GM03348 (cell line): Measurements from ENCODE around the gene RBM20.
A peak's percentile ranks its signal among the peaks of the same experiment; 100 is the strongest.
"Not testable (repeated sequence)": the region's sequence is repeated elsewhere in the genome, so short reads cannot be mapped to it uniquely, and the experiment has no call there.

Experiments used
- DNase-seq: peaks from one replicate; pipeline ENCODE4 v3.0.0; 2012; ENCODE audit warnings: low spot score

Gene RBM20

DNA sequence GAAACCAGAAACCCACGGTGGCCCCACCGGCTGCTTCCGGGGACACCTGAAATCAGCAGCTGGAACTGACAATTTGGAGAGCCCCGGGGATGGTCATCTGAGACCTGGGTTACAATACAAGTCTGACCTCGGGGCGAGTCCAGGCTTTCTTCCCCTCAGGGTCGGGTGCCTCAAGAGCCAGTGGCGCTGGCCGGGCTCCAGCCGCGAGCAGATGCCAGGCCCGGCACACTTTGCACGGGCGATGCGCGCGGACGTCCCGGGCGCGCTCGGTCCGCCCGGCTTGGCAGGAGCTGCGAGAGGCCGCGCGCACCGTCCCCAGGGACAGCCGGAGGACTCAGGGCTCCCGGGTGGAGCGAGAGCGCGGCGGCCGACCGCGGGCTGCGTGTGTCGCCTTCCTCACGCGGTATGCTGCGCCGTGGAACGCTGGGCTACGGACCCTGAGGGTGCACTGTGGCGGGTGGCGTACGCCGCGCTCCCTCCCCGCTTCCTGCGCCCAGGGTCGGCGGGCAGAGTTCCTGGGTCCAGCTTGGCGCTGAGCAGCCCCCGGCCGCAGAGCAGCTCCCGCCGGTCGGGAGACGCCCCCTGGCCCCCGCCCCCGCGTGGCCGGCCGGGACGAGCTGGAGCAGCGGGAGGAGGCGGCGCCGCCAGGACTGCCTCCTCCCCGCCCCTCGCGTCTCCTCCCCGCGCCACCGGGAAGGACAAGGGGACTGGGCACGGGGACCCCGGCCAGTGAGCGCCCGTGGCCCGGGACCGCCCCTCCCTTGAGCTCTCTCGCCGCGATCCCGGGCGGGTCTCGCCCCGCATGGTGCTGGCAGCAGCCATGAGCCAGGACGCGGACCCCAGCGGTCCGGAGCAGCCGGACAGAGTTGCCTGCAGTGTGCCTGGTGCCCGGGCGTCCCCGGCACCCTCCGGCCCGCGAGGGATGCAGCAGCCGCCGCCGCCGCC, at the start of gene RBM20:
TSS of gene RBM20 (plus strand) at position 684 of the 945 bp plus-strand sequence. CDS start at position 803, 119 bp downstream.
- peak; percentile 67 for DNase-seq

DNA sequence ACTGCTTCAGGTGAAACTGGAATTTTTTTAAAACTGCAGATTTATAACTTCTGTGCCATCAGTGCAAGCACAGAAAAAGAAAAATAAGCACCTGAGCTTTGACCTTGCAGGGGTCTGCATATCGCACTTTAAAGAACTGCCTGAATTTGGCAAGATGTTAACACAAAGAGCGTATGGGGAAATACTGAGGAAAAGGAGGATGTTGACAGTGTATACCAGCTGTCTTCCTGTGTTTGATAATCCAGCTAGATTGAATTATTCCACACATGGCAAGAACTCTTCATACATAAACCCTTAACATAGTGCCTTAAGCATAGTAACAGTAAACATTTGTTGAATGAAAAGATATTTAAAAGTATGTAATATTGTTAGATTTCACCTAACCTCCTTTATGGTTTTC, 46.7 kb upstream of the RBM20 start:
- DNase-seq: no peak

DNA sequence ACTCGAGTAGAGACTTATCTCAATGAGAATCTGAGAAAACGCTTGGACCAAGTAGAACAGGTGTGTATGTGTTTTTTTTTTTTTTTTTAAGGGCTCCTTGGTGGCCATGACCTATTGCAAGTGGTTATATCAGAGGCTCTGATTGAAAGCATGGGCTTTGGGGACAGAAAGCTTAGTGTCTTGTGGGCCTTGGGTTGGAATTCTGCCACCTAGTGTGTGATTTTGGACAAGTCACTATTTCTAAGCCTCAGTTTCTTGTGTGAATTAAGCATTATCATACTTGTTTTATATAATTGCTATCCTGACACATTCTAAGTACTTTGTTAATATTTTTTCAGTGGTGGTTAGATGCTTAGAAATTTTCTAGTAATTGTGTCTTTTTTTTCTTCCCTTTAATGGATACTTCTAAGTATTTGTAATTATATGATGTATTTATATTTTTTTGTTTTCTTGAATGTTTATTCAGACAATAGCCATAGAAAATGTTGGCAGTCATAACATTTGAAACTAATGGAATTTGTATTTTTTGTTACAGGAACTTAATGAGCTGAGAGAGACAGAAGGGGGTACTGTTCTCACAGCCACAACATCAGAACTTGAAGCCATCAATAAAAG, 43.5 kb upstream of the RBM20 start:
- peak; percentile 45 for DNase-seq

DNA sequence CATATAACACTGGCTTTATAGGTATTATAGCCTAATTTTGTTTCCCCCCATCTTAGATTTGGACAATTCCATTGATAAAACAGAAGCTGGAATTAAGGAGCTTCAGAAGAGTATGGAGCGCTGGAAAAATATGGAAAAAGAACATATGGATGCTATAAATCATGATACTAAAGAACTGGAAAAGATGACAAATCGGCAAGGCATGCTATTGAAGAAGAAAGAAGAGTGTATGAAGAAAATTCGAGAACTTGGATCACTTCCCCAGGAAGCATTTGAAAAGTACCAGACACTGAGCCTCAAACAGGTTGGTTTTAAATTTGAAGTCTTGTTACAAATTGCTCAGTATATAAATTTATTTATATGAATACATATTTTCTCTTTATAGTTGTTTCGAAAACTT, 42.6 kb upstream of the RBM20 start:
- no peak for DNase-seq

DNA sequence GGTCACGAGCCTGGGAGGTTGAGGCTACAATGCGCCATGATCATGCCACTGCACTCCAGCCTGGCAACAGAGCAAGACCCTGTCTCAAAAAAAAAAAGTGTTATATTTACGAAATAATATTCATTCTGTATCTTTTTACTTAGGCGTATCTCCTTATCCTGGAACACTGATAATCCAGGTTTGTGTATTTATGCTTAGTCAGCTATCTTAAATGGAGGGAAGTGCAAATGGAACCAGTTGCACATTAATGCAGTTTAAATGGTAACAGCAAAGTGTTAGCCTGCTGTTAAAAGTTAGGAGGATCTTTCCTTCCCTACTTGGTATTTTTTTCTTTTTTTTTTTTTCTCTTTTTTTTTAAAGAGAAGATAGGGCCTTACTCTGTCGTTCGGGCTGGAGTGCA, 36.0 kb upstream of the RBM20 start:
- DNase-seq: no peak

DNA sequence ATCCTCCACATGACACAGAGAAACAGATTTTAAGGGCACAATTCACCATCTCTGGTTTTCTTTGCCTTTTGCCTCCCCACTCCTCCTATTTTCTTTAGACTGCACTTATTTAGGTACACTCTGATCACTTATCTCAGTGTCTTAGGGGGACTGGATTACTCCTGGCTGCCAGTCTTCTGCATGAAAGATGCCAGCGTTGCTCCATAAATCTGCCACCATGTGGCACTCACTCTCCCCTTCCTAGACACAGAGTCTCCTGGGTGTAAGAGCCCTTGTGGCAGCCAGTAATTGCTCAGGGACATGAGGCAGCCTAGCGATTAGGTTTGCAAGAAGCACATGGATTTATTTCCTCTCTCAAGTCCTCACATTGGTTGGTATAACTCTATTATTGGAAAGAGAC, 34.5 kb upstream of the RBM20 start:
- no peak for DNase-seq

DNA sequence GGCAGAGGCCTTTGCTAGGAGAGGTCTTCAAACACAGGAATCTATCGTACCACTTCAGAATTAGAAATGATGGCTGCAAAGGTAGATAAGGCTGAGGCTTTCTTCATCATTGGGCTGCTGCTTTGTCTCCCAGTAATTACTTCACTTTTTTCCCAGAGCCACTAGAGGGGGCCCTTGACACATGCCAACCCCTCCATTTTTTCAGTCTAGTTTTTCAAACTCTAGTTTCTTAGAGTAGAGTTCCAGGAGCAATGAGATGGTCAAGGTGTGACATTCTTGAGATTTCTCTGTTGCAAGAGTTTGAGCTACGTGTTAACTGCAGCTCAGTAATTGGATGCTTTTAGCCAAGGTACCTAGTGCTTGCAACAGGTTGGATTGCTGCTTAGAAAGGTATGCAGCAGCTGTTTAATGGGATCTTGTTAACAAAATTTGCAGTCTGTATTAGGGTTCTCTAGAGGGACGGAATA, 33.8 kb upstream of the RBM20 start:
- DNase-seq: peak; percentile 79

DNA sequence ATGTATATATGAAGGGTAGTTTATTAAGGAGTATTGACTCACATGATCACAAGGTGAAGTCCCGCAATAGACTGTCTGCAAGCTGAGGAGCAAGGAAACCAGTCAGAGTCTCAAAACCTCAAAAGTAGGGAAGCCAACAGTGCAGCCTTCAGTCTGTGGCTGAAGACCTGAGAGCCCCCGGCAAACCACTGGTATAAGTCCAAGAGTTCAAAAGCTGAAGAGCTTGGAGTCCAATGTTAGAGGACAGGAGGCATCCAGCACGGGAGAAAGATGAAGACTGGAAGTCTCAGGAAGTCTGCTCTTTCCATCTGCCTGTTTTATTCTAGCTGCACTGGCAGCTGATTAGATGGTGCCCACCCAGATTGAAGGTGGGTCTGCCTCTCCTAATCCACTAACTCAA, 33.4 kb upstream of the RBM20 start:
- not testable (repeated sequence) for DNase-seq

DNA sequence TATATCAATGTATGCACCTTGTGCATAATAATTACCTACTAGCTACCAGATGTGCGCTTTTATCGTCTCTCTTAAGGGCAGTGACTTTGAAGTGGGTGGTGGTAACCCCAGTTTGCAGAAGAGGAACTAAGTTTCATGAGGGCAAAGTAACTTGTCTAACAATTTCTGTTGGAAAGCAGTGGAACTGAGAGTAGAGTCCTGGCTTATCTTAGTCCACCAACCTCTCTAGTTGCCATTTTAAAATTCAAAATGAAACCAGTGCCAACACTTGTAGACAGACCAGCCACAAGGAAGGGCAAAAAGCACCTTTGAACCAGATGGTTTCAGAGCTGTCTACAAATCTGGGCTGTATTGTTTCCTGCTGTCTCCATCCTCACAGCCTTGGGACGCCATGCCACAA, 32.0 kb upstream of the RBM20 start:
- DNase-seq: no peak

DNA sequence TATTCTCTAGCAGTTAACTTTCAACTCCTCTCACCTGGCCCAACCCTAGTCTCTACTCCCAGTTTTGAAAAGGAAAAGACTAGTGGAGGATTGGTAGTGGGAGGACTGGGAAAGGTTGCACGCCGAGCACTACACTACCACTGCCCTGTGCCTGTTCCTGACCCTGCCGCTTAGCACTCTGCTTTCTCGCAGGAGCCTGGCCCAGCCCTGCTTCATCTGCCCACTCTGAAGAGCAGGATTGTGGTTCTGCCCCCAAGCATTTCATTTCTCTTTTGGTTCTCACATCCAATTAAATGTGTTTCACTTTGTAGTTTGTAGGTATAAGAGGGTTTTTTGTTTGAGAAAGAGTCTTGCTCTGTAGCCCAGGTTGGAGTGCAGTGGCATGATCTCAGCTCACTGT, 31.5 kb upstream of the RBM20 start:
- DNase-seq: no peak

DNA sequence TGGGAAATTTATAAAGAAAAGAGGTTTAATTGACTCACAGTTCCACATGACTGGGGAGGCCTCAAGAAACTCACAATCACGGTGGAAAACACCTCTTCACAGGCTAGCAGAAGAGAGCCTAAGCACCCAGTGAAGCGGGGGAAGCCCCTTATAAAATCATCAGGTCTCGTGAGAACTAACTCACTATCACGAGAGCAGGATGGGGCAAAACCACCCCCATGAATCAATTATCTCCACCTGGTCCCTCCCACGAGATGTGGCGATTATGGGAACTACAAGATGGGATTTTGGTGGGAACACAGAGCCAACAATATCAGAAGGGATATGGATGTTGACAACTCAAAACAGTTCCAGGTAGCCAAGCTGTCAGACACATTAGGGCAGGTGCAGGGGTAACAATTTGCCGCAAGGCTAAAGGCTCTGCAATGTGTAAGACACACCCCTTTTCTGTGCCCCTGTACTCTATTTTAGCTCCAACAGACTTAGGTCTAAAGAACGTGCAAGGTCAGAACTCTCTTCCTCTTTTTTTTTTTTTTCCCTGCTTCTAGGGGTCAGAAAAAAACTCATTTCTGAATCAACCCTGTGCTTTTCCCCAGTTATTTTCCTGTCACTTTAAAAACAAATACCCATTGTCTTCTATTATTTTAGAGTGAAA, 30.7 kb upstream of the RBM20 start:
- DNase-seq: no peak

DNA sequence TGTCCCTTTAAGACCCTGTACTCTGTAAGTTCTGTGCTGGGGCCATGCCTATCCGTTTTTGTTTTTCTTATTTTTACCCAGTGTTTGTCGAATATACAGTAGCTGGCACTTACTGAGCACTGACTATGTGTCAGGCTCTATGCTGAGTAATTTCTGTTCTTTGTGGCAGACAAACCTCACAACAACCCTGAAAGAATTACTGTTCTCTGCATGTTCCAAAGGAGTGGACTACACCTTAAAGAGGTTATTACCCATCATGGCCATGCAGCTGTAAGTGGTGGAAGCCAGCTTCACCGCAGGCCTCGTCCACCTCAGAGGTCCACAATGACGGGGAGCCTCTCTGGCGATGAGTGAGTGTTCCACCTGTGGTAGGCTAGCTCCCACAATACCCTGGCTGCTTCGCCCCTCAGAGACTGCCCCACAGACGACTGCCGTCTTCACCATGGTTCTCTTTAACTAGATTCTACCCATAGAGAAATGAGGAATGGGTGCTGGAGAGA, 30.1 kb upstream of the RBM20 start:
- DNase-seq: no peak

DNA sequence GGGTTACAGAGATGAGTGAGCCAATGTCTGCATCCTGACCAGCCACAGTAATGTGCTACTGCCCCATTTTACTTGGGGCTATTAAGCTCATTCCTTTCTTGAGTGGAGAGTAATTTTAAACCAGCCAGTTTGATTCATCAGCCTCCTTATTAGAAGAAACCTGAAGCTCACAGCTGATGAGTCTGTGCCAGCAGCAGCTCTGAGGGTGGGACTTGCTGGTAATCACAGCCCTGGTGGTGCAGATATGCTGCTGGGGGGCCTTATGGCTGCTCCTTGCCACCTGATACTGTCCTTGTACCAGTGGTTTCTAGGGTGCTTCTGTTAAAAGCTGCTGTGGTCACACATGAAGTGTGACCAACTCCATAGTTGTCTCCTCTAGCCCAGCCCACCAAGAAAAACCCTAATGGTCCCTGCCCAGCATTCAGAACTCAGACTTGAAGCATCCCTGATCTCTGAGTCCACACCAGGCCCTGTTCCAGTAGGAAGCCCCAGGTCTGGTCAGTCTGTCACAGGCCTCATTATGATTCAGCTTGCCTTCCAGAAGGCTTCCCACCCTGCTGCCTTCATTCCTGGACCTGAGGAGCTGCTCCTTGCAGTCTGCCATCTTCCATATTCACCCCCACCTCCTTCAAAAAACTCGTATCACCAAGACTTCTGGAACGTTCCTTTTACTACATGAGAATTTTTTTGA, 28.9 kb upstream of the RBM20 start:
- no peak for DNase-seq

DNA sequence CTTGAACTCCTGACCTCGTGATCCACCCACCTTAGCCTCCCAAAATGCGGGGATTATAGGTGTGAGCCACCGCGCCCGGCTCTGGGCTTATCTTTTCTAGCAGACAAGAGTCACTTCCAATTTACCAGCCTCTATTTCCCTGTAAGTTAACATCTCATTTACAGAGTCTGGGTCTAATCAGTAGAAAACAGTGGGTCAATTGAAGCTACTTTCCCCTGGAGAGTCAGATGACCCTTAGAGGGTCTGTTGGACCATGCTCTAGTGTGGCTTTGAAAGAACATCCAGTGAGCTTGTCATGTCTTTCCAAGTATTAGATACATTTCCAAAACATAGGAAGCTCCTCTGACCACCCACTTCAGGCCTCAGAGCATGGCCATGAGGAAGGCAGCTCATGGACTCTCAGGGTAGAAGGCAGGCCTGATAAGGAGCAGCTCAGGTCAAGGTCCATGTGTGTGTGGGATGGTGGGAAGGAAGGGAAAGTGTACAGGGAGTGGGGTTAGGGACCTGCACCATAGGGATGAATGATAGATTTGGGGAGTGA, 27.6 kb upstream of the RBM20 start:
- no peak for DNase-seq

DNA sequence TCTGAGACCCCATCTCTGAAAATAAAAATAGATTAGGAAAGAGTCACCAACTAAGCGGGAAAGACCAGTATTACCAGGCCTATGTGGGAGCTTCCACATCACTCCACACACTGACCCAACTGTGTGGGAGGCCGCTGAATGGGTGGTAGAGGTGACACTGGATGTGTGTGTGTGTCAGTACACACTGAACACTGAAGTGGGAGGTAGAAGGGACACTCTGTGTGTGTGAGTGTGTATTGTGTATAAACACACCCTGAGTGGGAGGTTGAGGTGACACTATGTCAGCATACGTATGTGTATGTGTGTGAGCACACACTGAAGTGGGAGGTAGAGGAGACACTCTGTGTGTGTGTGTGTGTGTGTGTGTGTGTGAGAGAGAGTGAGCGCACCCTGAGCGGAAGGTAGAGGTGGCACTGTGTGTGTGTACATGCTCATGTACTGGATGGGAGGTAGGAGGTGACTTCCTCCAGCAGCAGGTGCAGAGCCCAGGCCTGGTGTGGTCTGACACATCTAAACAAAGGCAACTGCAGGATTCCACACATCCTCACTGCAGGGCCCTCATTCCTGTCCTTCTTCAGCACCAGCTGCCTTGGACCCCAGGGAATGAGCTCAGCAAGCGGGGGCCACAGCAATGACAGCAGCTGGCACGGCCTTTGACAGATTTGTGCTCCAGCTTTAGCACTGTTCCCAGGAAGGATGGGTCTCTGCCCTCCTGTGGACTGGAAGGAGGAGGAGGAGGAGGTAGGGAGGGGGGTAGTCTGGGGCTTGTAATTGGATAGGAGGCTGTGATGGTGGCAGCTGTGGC, 26.5 kb upstream of the RBM20 start:
- no peak for DNase-seq

DNA sequence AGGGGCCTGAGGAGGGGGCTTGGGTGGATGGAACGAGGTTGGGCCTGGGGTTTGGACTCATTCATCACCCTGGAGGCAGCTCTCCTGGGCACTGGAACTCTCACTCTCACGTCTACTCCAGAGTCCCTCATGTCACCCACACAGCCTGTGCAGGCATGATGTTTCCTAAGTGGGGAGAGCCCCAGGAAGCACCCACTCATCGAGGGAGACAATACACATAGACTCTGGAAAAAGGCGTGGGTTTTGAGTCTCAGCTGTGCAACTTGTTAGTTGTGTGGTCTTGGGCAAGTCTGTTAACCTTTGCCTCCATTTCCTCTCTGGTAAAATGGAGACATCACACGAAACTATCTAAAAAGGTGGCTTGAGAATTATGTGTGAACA, 25.9 kb upstream of the RBM20 start:
- no peak for DNase-seq

DNA sequence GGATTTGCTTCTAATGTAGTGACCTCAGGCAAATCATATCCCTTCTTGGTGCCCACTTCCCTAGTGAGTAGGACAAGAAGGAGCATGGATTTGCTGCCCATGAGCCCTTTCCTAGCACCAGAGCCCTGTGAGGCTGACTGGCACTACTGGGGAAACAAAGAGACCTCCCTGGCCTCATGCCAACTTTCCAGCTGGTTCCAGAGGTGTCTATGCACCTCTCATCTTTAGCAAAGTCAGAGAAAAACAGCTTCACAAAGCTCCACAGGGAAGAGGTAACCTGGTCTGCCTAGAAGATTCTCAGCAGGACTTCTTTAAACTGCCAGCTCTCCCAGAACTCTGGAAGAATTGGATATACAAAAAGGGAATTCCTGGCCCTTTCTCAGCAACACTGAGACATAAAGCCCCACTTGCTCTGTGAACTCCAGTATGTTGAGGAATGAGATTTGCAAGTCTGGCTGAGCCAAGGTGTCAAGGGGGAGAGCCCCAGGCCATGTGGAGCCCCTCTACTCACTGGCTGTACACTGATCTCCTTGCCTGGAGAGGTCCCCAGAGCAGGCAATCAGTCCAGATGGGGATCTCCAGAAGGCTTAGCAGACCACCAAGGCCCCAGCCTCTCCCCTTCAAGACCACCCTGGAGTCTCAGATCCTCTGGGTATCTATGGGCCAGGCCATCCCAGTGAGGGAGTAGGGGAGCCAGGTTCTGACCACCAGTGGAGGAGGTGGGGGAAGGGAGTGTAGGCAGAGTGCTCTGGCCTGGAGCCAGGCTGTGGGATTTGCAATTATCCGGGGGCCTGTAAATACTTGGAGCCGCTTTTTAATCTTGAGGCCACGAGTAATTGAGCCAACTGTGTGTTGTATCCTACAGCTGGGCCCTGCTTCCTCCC, 24.4 kb upstream of the RBM20 start:
- no peak for DNase-seq

DNA sequence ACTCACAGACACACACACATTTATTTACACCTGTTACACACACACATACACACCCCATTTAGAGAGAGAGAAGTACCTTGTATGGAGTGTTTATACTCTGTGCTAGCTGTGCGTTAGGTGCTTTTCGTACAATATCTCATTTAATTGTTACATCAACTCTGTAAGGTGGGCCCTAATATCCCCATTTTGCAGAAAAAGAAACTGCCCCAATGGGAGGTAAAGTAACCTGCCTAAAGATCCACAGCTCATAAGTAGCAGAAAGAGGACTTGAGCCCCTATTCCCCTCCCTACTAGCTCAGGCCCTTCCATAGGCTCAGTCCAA, 23.8 kb upstream of the RBM20 start:
- no peak for DNase-seq

DNA sequence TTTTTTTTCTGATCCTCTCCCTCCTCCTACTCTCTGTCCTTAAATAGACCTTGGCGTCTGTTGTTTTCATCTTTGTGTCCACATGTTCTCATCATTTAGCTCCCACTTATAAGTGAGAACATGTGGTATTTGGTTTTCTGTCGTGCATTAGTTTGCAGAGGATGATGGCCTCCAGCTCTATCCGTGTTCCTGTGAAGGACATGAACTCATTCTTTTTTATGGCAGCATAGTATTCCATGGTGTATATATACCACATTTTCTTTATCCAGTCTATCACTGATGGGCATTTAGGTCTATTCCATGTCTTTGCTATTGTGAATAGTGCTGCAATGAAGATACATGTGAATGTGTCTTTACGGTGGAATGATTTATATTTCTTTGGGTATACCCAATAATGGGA, 20.8 kb upstream of the RBM20 start:
- DNase-seq: not testable (repeated sequence)

DNA sequence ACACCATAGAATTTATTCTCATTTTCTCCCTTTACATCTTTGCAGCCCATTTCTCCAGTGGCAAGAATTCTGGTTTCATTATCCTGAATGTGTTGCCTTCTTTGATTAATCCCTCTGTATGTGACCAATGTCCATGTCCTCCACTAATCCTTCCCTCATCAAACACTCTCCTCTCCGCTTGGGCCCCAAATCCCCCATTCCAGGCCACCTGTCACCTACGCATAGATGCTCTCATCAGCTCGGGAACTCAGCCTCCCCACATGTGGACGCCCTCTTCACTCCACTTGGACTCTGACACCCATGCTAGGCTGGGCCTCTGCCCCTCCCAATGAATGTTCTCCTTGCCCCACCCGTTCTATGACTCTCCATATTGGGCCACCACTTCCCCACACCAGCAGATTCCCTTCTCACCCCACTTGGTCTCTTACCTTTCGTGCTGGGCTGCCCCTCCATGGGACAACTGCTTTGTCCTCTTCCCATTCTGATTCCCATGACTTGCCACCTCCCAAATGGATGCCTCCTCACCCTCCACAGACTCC, 18.7 kb upstream of the RBM20 start:
- no peak for DNase-seq
